Upper lobe of left lung (tissue), 6 donors: ENCODE results near the gene PDE5A. TPM values are rescaled to one million over a fixed set of nuclear protein-coding genes. Genes with fewer than 3 reads are reported as not detected.

ENCODE experiments used
- ATAC-seq, 2 donors: fragments of 200-7000 bp; cut with Tn5 transposase; one replicate each; pipeline ENCODE4 v1.9.1; 2022; ENCODE audit warnings: mild to moderate bottlenecking in 2 of 2, moderate library complexity in 2 of 2; ENCODE audit not compliant: low FRiP score in 2 of 2
- DNase-seq, 2 donors: peaks; one replicate each; pipeline ENCODE4 v3.0.0-alpha.2; 2019 to 2020
- H3K27ac ChIP-seq, 4 donors: fragments of 200-600 bp; sonication (generic); one replicate each; pipeline ENCODE4 v1.5.1; 2016 to 2019
- H3K27me3 ChIP-seq, 4 donors: fragments of 200-600 bp; sonication (generic); one replicate each; pipeline ENCODE4 v1.5.1; 2017 to 2019
- H3K36me3 ChIP-seq, 4 donors: fragments of 200-600 bp; sonication (generic); one replicate each; pipeline ENCODE4 v1.5.1; 2016 to 2019
- H3K4me1 ChIP-seq, 4 donors: fragments of 200-600 bp; sonication (generic); one replicate each; pipeline ENCODE4 v1.5.1; 2018 to 2019
- H3K4me3 ChIP-seq, 4 donors: fragments of 200-600 bp; sonication (generic); one replicate each; pipeline ENCODE4 v1.5.1; 2017 to 2019; ENCODE audit warnings: mild to moderate bottlenecking in 2 of 4, moderate library complexity in 1 of 4
- H3K9me3 ChIP-seq, 4 donors: fragments of 200-600 bp; sonication (generic); one replicate each; pipeline ENCODE4 v1.5.1; 2018 to 2019
- EP300 ChIP-seq, 4 donors: sonication (generic); formaldehyde crosslinking; IDR thresholded peaks; one replicate each; pipeline ENCODE4 v1.5.1; 2017; ENCODE audit warnings: antibody characterized with exemption in 4 of 4, control low read depth in 2 of 4
- POLR2A ChIP-seq, 4 donors: fragments of 450-650 bp; IDR thresholded peaks; one replicate each; pipeline ENCODE4 v1.5.1; 2016 to 2017; ENCODE audit warnings: antibody characterized with exemption in 4 of 4, mild to moderate bottlenecking in 2 of 4
- POLR2AphosphoS5 ChIP-seq, 2 donors: sonication (generic); formaldehyde crosslinking; IDR thresholded peaks; one replicate each; pipeline ENCODE4 v1.5.1; 2017; ENCODE audit warnings: antibody characterized with exemption in 2 of 2
- WGBS, 2 donors: methylation state at CpG; one replicate each; pipeline ENCODE4 v1.1.5; 2017 to 2018; 5-methylcytosine and 5-hydroxymethylcytosine counted together
- total RNA-seq, 6 donors: library from RNA; depleted of rRNA in 4 of 6; stranded (reverse); fragments of >200 nt in 4 of 6; gene quantifications; one replicate each; pipeline versions ENCODE4 v1.1.0 to v1.2.1, GENCODE V29; 2016 to 2021
- TF ChIP-seq, protein P1 (sequence below), 6 experiments: fragments of 450-650 bp in 4 of 6; fragments of 200-600 bp in 2 of 6; sonication (generic) in 2 of 6; IDR thresholded peaks; one replicate each; pipeline ENCODE4 v1.5.1; 2016 to 2019; ENCODE audit warnings: antibody characterized with exemption in 6 of 6
- donor health status: DM: no; HTN: no; CAD: no; lungs with moderate emphysema.
- donor health status: DM: no; HTN: yes; CAD: no; lungs with severe emphysema.

Gene PDE5A
- total RNA-seq, 6 donors from 2014 or later: 17.2 to 37.8 (median 22.3) TPM

DNA sequence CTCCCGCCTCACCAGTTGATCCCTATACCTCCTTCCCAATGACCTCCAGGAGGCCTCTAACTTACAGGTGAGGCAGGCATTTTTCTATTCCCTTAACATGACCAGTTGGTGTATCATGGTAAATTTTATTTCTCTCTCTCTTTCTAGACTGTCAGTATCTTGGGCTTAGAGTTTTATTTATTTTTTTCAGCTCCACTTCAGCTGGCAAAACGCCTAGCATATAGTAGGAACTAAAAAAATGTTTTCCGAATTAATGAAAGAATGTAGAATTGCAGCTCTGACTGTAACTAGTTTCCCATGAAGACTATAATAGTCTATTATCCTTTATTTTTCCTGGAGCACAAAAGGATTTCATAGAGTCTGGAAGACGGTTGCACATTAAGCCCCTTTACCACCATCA, 84.8 kb downstream of the PDE5A start:
- H3K27me3 ChIP-seq: no peaks in the 10 kb centered on the region
- TF ChIP-seq, protein P1, sequence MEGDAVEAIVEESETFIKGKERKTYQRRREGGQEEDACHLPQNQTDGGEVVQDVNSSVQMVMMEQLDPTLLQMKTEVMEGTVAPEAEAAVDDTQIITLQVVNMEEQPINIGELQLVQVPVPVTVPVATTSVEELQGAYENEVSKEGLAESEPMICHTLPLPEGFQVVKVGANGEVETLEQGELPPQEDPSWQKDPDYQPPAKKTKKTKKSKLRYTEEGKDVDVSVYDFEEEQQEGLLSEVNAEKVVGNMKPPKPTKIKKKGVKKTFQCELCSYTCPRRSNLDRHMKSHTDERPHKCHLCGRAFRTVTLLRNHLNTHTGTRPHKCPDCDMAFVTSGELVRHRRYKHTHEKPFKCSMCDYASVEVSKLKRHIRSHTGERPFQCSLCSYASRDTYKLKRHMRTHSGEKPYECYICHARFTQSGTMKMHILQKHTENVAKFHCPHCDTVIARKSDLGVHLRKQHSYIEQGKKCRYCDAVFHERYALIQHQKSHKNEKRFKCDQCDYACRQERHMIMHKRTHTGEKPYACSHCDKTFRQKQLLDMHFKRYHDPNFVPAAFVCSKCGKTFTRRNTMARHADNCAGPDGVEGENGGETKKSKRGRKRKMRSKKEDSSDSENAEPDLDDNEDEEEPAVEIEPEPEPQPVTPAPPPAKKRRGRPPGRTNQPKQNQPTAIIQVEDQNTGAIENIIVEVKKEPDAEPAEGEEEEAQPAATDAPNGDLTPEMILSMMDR (IDR thresholded peaks at IDR 0.05): no peak
- TF ChIP-seq EP300 (IDR thresholded peaks at IDR 0.05) (no peak), POLR2A (IDR thresholded peaks at IDR 0.05) (no peak), POLR2AphosphoS5 (IDR thresholded peaks at IDR 0.05) (no peak)
- 81 to 84% methylated on average over 4 of the region's 4 CpGs for WGBS, 2 donors
- no peak overlapping the region for H3K4me3 ChIP-seq
- H3K4me1 ChIP-seq: no peaks in the 10 kb centered on the region
- H3K9me3 ChIP-seq: no peaks in the 10 kb centered on the region
- no peak for ATAC-seq
- H3K27ac ChIP-seq: no peak overlapping the region
- DNase-seq: no peak
- H3K36me3 ChIP-seq: peaks cover 0 to 20% (median 1%) of the 10 kb centered on the region in 4 donors

DNA sequence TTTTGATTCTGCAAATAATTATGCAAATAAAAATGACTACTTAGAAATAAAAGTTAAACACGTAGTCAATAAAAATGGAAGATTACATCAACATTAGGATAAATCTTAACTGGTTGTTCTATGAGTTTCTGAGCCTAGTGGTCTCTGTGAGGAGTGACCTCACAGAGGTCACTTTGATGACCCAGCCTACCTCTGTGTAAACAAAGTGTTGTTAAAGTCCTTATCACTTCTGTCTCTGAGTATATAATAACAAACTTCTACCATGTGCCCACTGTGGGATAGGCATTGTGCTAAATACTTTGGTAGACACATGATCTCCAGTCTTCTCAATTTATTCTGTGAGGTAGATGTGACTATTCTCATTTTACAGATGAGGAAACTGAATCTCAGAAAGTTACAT, 85.4 kb downstream of the PDE5A start:
- Histone ChIP-seq H3K9me3 (no peaks in the 10 kb centered on the region), H3K27me3 (no peaks in the 10 kb centered on the region), H3K4me3 (no peak overlapping the region), H3K4me1 (no peaks in the 10 kb centered on the region), H3K27ac (no peak overlapping the region), H3K36me3 (peaks cover 0 to 24% (median 1%) of the 10 kb centered on the region in 4 donors)
- DNase-seq: no peak
- no peak for ATAC-seq
- 95 to 100% methylated on average over 1 of the region's 1 CpG for WGBS, 2 donors
- TF ChIP-seq POLR2AphosphoS5 (IDR thresholded peaks at IDR 0.05): no peak
- TF ChIP-seq, protein P1 (IDR thresholded peaks at IDR 0.05): no peak
- TF ChIP-seq EP300 (IDR thresholded peaks at IDR 0.05): no peak
- no peak for TF ChIP-seq POLR2A (IDR thresholded peaks at IDR 0.05)

DNA sequence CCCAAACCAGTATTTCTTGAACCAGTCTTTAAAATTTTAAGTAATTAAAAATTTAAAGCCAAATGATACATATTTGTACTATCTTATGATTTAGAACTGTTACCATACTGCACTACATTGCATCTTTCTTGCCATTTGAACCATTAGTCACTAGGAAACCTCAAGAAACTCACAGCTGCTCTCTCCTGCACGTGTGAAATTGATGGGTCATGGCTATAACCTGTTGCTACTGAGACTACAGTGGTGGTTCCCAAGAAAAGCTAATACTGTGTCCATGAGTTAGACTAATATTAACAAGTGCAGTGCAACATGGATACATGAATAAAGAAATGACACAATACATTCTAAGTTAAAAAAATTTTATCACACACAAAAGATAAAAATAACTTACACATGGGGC, 88.4 kb downstream of the PDE5A start:
- Histone ChIP-seq H3K36me3 (peaks cover 0 to 29% (median 1%) of the 10 kb centered on the region in 4 donors), H3K4me1 (no peaks in the 10 kb centered on the region), H3K9me3 (no peaks in the 10 kb centered on the region), H3K4me3 (no peak overlapping the region), H3K27me3 (no peaks in the 10 kb centered on the region), H3K27ac (no peak overlapping the region)
- ATAC-seq (no peak), DNase-seq (no peak)
- WGBS, 2 donors: 83 to 95% methylated on average over 1 of the region's 1 CpG
- TF ChIP-seq, protein P1 (IDR thresholded peaks at IDR 0.05): no peak
- TF ChIP-seq POLR2AphosphoS5 (IDR thresholded peaks at IDR 0.05) (no peak), EP300 (IDR thresholded peaks at IDR 0.05) (no peak), POLR2A (IDR thresholded peaks at IDR 0.05) (no peak)

DNA sequence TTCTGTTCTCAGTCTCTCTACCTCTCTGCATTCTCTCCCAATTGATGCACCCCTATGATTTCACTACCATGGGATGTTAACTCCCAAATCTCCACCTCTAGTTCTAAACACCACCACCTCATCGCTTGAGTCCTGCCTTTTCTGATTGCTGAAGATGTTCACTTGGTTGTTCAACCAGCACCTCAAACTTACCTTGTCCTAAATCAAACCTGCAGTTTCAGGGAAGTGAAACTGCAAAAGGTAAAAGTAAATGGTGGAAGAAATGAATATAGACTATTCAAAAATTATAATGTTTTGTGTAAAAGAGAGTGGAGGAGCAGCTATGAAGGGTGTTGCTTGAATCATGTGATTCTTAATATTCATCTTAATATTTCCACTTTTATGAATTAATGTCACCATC, 91.0 kb downstream of the PDE5A start:
- peaks cover 0 to 31% (median 1%) of the 10 kb centered on the region in 4 donors for H3K36me3 ChIP-seq
- DNase-seq: no peak
- no peaks in the 10 kb centered on the region for H3K4me1 ChIP-seq
- TF ChIP-seq, protein P1 (IDR thresholded peaks at IDR 0.05): no peak
- TF ChIP-seq EP300 (IDR thresholded peaks at IDR 0.05) (no peak), POLR2AphosphoS5 (IDR thresholded peaks at IDR 0.05) (no peak), POLR2A (IDR thresholded peaks at IDR 0.05) (no peak)
- no peak for ATAC-seq
- peaks cover 0 to 4% (median 0%) of the 10 kb centered on the region in 4 donors for H3K9me3 ChIP-seq
- 90 to 100% methylated on average over 1 of the region's 1 CpG for WGBS, 2 donors
- H3K4me3 ChIP-seq: no peak overlapping the region
- H3K27me3 ChIP-seq: no peaks in the 10 kb centered on the region
- H3K27ac ChIP-seq: no peak overlapping the region
